Measurements from ENCODE around the gene PPP1R7.

The PPP1R7 gene

DNA sequence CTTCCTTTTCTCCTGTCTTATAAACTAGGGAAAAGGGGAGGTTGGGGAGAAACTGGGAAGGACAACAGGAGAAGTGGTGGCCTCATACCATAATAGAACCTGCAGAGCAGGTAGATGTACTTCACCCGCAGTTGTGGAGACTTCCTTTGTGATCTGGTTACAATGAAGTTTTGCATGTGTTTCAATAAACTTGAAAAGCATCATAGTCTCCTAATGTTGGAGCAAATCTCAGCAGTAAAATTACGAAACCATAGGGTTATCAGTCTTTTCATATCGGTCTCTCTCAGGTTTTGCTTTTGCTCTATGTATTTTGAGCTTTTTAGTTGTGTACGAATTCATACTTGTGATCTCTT, 68.7 kb downstream of the PPP1R7 start:
- DNase-seq (ENCODE audit: low read depth) = no peak
- peak overlapping the region; percentile 74 for H3K4me3 ChIP-seq (ENCODE audit: low read depth, low read length)
- TF ChIP-seq, protein P1, sequence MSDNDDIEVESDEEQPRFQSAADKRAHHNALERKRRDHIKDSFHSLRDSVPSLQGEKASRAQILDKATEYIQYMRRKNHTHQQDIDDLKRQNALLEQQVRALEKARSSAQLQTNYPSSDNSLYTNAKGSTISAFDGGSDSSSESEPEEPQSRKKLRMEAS (IDR thresholded peaks at IDR 0.05; ENCODE audit: low read depth, low read length) = no peak
- TF ChIP-seq POLR2A (IDR thresholded peaks at IDR 0.05; ENCODE audit: extremely low read depth, insufficient read length) = no peak
- TF ChIP-seq, protein P2, sequence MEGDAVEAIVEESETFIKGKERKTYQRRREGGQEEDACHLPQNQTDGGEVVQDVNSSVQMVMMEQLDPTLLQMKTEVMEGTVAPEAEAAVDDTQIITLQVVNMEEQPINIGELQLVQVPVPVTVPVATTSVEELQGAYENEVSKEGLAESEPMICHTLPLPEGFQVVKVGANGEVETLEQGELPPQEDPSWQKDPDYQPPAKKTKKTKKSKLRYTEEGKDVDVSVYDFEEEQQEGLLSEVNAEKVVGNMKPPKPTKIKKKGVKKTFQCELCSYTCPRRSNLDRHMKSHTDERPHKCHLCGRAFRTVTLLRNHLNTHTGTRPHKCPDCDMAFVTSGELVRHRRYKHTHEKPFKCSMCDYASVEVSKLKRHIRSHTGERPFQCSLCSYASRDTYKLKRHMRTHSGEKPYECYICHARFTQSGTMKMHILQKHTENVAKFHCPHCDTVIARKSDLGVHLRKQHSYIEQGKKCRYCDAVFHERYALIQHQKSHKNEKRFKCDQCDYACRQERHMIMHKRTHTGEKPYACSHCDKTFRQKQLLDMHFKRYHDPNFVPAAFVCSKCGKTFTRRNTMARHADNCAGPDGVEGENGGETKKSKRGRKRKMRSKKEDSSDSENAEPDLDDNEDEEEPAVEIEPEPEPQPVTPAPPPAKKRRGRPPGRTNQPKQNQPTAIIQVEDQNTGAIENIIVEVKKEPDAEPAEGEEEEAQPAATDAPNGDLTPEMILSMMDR (IDR thresholded peaks at IDR 0.05; ENCODE audit: low read depth, low read length) = peak; percentile 0

DNA sequence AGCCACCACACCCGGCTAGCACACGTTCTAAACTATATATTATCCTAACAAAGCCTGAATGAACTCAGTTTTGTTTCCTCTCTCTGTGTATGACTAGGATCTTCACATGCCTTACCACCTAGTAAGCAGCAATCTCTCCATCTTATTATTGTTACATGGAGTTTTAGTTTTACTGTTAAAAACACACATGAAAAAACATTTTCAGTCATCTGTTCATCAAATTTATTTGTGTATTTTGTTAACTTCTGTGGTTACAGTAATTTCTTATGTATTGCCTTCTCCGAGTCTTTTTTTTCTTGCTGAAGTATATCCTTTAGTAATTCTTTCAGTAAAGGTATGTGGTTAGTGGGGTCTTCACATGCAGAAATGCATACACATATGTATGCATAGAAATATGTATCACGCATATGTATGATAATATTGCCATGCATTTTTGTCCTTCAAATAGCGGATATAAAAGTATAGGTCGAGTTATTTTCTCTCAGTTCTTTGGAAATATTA, 69.6 kb downstream of the PPP1R7 start:
- no peak overlapping the region for H3K4me3 ChIP-seq (ENCODE audit: low read depth, low read length)
- no peak for TF ChIP-seq POLR2A (IDR thresholded peaks at IDR 0.05; ENCODE audit: extremely low read depth, insufficient read length)
- no peak for TF ChIP-seq MYC (IDR thresholded peaks at IDR 0.05; ENCODE audit: low read depth, low read length)
- TF ChIP-seq, protein P1 (IDR thresholded peaks at IDR 0.05; ENCODE audit: low read depth, low read length) = no peak
- TF ChIP-seq, protein P2 (IDR thresholded peaks at IDR 0.05; ENCODE audit: low read depth, low read length) = no peak
- no peak for DNase-seq (ENCODE audit: low read depth)

DNA sequence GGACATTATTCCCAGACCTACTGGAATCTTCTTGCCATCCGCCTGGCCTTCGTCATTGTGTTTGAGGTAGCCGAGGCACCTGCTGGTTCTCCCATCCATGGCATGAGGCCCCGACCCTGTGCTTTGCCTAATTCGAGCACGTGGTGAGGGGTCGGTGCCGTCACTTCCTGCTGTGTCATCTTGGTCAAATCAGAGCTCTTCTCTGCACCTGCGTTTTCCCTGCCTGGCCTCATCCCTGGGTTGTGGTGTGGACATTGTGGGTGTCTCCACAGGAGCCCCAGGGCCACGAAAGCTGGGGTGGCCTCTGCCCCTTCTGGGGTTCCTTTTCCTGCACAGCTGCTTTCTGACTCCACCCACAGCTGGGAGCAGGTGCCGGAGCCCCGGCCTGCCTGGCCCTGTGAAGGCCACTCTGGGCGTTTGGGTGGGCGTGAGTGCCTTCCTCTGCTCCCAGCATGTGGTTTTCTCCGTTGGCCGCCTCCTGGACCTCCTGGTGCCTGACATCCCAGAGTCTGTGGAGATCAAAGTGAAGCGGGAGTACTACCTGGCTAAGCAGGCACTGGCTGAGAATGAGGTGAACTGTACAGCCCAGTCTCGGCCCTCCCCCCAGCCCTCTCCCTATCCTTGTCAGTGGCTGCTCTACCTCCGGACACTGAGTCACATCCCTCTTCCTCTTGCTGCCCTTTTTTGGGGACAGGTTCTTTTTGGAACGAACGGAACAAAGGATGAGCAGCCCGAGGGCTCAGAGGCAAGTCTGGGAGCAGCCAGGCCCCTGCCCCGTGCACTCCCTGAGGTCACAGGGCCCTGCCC, 73.1 kb downstream of the PPP1R7 start:
- H3K4me3 ChIP-seq (ENCODE audit: low read depth, low read length) = no peak overlapping the region
- no peak for TF ChIP-seq MYC (IDR thresholded peaks at IDR 0.05; ENCODE audit: low read depth, low read length)
- TF ChIP-seq, protein P1 (IDR thresholded peaks at IDR 0.05; ENCODE audit: low read depth, low read length) = 0 out of 2 replicates have a peak, but pooled peaks have one; percentile 43
- DNase-seq (ENCODE audit: low read depth) = peak; percentile 36

DNA sequence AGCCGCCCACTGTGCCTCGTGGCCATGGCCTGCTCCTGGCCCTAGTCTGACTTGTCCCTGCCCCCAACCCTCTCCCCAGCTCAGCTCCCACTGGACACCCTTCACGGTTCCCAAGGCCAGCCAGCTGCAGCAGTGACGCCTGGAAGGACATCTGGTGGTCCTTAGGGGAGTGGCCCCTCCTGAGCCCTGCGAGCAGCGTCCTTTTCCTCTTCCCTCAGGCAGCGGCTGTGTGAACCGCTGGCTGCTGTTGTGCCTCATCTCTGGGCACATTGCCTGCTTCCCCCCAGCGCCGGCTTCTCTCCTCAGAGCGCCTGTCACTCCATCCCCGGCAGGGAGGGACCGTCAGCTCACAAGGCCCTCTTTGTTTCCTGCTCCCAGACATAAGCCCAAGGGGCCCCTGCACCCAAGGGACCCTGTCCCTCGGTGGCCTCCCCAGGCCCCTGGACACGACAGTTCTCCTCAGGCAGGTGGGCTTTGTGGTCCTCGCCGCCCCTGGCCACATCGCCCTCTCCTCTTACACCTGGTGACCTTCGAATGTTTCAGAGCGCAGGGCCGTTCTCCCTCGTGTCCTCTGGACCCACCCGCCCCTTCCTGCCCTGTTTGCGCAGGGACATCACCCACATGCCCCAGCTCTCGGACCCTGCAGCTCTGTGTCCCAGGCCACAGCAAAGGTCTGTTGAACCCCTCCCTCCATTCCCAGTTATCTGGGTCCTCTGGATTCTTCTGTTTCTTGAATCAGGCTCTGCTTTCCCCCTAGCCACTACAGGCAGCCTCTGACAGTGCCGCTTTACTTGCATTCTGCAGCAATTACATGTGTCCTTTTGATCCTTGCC, 74.0 kb downstream of the PPP1R7 start:
- DNase-seq (ENCODE audit: low read depth) = no peak
- TF ChIP-seq POLR2A (IDR thresholded peaks at IDR 0.05; ENCODE audit: extremely low read depth, insufficient read length) (no peak), MYC (IDR thresholded peaks at IDR 0.05; ENCODE audit: low read depth, low read length) (no peak)
- TF ChIP-seq, protein P2 (IDR thresholded peaks at IDR 0.05; ENCODE audit: low read depth, low read length) = no peak
- TF ChIP-seq, protein P1 (IDR thresholded peaks at IDR 0.05; ENCODE audit: low read depth, low read length) = no peak
- H3K4me3 ChIP-seq (ENCODE audit: low read depth, low read length) = no peak overlapping the region

DNA sequence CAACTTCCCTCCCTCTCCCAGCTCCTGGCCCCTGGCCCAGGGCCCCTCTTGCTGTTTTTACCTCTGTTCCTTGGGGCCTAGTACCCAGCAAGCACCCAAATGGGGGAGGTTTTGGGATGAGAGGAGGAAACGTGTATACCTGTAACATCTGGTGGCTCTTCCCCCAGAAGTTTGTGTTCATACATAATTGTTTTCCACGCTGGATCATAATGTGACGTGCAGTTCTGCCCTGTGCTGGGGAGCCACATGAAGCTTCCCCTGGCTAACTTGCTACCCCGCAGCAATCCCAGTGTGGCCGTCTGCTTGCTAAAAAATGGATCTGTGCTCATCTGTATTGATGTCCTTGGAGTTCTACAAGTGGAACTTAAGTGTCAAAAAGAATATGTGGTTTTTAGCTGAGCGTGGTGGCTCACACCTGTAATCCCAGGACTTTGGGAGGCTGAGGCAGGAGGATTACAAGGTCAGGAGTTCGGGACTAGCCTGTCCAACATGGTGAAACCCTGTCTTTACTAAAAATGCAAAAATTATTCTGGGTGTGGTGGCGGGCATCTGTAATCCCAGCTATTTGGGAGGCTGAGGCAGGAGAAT, 74.7 kb downstream of the PPP1R7 start:
- TF ChIP-seq POLR2A (IDR thresholded peaks at IDR 0.05; ENCODE audit: extremely low read depth, insufficient read length) = no peak
- TF ChIP-seq, protein P2 (IDR thresholded peaks at IDR 0.05; ENCODE audit: low read depth, low read length) = no peak
- no peak for TF ChIP-seq MYC (IDR thresholded peaks at IDR 0.05; ENCODE audit: low read depth, low read length)
- TF ChIP-seq, protein P1 (IDR thresholded peaks at IDR 0.05; ENCODE audit: low read depth, low read length) = no peak
- DNase-seq (ENCODE audit: low read depth) = no peak
- no peak overlapping the region for H3K4me3 ChIP-seq (ENCODE audit: low read depth, low read length)

All from NB4 (cell line).